ENCODE data around the gene SHC4. TPM values are rescaled to one million over a fixed set of nuclear protein-coding genes. Genes with fewer than 3 reads are reported as not detected.

Gene SHC4
- total and polyA plus RNA-seq, 2 of the 8 experiments (the other 6 are each of a cell fraction or from before 2014, with no cell fraction given), result 0.15 to 0.30 TPM

DNA sequence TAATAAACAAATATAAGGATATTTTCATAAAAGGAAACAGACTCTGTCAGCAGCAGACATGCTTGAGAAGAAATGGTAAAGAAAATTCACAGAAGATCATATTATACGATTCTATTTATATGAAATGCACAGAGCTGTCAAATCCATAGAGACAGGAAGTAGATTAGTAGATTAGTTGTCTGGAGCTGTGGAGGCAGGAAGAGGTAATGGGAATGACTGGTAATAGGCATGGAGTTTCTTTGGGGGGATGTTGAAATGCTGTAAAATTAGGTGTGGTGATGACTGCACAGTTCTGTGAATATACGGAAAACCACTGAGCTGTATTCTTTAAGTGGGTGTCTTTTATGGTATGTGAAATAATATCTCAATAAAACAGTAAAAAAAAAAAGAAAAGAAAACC is 188.2 kb downstream of the SHC4 start (continued):
- TF ChIP-seq, protein P1, sequence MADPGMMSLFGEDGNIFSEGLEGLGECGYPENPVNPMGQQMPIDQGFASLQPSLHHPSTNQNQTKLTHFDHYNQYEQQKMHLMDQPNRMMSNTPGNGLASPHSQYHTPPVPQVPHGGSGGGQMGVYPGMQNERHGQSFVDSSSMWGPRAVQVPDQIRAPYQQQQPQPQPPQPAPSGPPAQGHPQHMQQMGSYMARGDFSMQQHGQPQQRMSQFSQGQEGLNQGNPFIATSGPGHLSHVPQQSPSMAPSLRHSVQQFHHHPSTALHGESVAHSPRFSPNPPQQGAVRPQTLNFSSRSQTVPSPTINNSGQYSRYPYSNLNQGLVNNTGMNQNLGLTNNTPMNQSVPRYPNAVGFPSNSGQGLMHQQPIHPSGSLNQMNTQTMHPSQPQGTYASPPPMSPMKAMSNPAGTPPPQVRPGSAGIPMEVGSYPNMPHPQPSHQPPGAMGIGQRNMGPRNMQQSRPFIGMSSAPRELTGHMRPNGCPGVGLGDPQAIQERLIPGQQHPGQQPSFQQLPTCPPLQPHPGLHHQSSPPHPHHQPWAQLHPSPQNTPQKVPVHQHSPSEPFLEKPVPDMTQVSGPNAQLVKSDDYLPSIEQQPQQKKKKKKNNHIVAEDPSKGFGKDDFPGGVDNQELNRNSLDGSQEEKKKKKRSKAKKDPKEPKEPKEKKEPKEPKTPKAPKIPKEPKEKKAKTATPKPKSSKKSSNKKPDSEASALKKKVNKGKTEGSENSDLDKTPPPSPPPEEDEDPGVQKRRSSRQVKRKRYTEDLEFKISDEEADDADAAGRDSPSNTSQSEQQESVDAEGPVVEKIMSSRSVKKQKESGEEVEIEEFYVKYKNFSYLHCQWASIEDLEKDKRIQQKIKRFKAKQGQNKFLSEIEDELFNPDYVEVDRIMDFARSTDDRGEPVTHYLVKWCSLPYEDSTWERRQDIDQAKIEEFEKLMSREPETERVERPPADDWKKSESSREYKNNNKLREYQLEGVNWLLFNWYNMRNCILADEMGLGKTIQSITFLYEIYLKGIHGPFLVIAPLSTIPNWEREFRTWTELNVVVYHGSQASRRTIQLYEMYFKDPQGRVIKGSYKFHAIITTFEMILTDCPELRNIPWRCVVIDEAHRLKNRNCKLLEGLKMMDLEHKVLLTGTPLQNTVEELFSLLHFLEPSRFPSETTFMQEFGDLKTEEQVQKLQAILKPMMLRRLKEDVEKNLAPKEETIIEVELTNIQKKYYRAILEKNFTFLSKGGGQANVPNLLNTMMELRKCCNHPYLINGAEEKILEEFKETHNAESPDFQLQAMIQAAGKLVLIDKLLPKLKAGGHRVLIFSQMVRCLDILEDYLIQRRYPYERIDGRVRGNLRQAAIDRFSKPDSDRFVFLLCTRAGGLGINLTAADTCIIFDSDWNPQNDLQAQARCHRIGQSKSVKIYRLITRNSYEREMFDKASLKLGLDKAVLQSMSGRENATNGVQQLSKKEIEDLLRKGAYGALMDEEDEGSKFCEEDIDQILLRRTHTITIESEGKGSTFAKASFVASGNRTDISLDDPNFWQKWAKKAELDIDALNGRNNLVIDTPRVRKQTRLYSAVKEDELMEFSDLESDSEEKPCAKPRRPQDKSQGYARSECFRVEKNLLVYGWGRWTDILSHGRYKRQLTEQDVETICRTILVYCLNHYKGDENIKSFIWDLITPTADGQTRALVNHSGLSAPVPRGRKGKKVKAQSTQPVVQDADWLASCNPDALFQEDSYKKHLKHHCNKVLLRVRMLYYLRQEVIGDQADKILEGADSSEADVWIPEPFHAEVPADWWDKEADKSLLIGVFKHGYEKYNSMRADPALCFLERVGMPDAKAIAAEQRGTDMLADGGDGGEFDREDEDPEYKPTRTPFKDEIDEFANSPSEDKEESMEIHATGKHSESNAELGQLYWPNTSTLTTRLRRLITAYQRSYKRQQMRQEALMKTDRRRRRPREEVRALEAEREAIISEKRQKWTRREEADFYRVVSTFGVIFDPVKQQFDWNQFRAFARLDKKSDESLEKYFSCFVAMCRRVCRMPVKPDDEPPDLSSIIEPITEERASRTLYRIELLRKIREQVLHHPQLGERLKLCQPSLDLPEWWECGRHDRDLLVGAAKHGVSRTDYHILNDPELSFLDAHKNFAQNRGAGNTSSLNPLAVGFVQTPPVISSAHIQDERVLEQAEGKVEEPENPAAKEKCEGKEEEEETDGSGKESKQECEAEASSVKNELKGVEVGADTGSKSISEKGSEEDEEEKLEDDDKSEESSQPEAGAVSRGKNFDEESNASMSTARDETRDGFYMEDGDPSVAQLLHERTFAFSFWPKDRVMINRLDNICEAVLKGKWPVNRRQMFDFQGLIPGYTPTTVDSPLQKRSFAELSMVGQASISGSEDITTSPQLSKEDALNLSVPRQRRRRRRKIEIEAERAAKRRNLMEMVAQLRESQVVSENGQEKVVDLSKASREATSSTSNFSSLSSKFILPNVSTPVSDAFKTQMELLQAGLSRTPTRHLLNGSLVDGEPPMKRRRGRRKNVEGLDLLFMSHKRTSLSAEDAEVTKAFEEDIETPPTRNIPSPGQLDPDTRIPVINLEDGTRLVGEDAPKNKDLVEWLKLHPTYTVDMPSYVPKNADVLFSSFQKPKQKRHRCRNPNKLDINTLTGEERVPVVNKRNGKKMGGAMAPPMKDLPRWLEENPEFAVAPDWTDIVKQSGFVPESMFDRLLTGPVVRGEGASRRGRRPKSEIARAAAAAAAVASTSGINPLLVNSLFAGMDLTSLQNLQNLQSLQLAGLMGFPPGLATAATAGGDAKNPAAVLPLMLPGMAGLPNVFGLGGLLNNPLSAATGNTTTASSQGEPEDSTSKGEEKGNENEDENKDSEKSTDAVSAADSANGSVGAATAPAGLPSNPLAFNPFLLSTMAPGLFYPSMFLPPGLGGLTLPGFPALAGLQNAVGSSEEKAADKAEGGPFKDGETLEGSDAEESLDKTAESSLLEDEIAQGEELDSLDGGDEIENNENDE (IDR thresholded peaks at IDR 0.05; ENCODE audit: insufficient replicate concordance, low read length), result no peak
